Coronary artery (tissue), 2 donors: ENCODE data around the gene IPCEF1.

Experiments
- DNase-seq: peaks from one replicate; pipeline ENCODE4 v3.0.0-alpha.2; 2017; ENCODE audit warnings: low spot score
- H3K27ac ChIP-seq, 2 donors: fragments of 200-600 bp; sonication (generic); one replicate each; pipeline ENCODE4 v1.5.1; 2016 to 2019
- H3K4me3 ChIP-seq: fragments of 200-600 bp; sonication (generic); 2 replicates; pipeline ENCODE4 v1.5.1; 2016; ENCODE audit warnings: mild to moderate bottlenecking, moderate library complexity
- TF ChIP-seq, protein P1 (sequence below): fragments of 200-600 bp; sonication (generic); IDR thresholded peaks from one replicate; pipeline ENCODE4 v1.5.1; 2019; ENCODE audit warnings: antibody characterized with exemption

Gene IPCEF1

DNA sequence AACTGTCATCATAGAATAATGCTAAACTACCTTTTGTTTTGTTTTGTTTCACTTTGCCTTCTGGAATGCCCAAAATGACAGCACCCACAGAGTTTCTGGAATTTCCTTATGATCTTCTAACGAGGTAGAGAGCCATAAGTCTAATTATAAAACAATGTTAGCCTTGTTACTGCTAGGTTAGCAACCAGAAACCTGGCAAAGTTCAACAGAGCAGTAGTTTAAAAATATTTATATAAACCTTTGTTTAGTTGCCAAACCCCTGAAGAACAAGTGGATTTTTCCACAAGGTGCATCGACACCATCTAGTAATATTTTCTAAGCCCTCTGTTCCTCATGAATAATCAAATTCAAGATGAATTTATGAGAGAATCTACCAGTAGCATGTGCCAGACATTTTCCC lies 27.6 kb upstream of the IPCEF1 start:
- DNase-seq, result no peak
- no peak overlapping the region for H3K4me3 ChIP-seq
- TF ChIP-seq, protein P1, sequence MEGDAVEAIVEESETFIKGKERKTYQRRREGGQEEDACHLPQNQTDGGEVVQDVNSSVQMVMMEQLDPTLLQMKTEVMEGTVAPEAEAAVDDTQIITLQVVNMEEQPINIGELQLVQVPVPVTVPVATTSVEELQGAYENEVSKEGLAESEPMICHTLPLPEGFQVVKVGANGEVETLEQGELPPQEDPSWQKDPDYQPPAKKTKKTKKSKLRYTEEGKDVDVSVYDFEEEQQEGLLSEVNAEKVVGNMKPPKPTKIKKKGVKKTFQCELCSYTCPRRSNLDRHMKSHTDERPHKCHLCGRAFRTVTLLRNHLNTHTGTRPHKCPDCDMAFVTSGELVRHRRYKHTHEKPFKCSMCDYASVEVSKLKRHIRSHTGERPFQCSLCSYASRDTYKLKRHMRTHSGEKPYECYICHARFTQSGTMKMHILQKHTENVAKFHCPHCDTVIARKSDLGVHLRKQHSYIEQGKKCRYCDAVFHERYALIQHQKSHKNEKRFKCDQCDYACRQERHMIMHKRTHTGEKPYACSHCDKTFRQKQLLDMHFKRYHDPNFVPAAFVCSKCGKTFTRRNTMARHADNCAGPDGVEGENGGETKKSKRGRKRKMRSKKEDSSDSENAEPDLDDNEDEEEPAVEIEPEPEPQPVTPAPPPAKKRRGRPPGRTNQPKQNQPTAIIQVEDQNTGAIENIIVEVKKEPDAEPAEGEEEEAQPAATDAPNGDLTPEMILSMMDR, result no peak
- H3K27ac ChIP-seq, result no peak overlapping the region

DNA sequence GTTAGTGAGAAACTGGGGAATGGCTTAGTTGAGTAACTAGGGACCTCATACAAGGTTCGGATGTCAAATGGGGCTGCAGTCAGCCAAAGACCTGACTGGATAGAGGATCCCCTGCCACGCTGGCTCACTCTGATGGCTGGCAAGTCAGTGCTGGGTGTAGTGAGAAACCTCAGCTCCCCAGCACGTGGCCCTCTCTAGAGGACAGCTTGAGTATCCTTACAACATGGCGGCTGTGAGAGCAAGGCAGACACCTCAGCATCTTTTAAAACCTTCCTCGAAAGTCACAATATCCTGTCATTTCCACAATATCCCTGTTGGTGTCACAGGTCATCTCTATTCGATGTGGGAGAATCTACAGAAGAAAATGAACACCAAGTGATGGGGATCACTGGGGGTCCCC lies 26.7 kb upstream of the IPCEF1 start:
- H3K27ac ChIP-seq, result no peak overlapping the region
- no peak for DNase-seq
- no peak overlapping the region for H3K4me3 ChIP-seq
- TF ChIP-seq, protein P1, result no peak

GRCh38 chr6:154382740-154383139 lies 26.1 kb upstream of the IPCEF1 start:
- Histone ChIP-seq H3K27ac (no peak overlapping the region), H3K4me3 (no peak overlapping the region)
- TF ChIP-seq, protein P1, result no peak
- no peak for DNase-seq

- TF ChIP-seq, protein P1, result no peak
- no peak for DNase-seq
- Histone ChIP-seq H3K27ac (no peak overlapping the region), H3K4me3 (no peak overlapping the region)
These were observed 24.9 kb upstream of the IPCEF1 start for GRCh38 chr6:154381548-154381947.

- DNase-seq, result no peak
- no peak overlapping the region for H3K27ac ChIP-seq
- TF ChIP-seq, protein P1, result no peak
- no peak overlapping the region for H3K4me3 ChIP-seq
These were observed 24.1 kb upstream of the IPCEF1 start for GRCh38 chr6:154380741-154381140.

DNA sequence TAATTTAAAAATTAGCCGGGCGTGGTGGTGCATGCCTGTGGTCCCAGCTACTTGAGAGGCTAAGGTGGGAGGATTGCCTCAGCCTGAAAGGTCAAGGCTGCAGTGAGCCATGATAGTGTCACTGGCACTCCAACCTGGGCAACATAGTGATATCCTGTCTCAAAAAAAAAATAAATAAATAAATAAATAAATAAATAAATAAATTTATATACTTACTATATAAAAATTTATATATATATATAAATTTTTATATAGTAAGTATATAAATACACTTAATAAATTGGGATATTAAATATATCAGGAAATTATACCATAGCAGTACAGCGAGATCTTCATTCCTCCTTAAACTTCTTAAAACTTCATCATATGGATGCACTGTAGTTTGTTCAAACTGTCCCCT lies 23.0 kb upstream of the IPCEF1 start:
- DNase-seq, result no peak
- H3K27ac ChIP-seq, result no peak overlapping the region
- TF ChIP-seq, protein P1, result no peak
- no peak overlapping the region for H3K4me3 ChIP-seq

- H3K27ac ChIP-seq, result no peak overlapping the region
- TF ChIP-seq, protein P1, result no peak
- no peak for DNase-seq
- no peak overlapping the region for H3K4me3 ChIP-seq
These were observed 21.9 kb upstream of the IPCEF1 start for GRCh38 chr6:154378518-154378917.
